ENCODE measurements around the gene TUBB.
A peak's percentile ranks its signal among the peaks of the same experiment; 100 is the strongest.

TUBB gene

DNA sequence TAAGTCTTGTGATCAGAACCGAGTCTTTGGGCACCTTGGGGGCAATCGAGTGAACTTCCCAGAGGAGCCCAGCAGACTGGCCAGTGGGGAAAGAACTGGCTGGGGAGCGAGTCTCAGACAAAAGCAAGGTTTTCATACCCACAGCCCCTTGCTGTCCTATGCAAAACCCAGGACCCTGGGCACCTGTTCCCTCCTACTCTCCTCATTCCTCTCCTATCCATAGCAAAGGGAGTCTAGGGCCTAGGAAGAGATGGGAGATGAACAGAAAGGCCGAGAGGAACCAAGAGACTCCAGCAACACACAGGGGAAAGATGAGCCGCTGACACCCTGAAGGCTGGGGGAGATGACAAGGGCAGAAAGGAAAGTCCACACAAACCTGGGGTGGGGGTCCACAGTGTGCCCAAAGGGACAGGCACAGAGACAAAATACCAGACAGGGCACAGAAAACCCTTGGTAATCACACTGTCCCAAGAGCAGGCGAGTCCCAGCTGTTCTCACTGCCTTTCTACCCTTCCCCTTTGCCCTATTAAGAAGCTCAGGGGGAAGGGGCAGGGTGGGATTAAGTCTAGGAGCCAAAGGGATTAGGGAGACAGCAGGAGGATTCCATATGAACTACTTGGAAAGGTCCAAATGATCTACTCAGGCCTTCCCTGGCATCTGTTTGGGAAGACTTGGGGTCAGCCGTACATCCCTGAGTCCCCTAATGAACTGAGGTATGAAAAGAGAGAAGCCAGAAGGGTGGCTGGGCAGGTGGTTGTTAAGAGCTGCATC, 40.2 kb upstream of the TUBB start:
- CTCF ChIA-PET: interaction anchor here (0.6 to 5.3 kb wide), 6 partner anchors 8 to 50 kb away, joined by 3 to 31 read pairs (median 4); no protein-coding TSS in a partner anchor
- TF ChIP-seq CTCF (conservative IDR thresholded peaks at IDR 0.05; ENCODE audit: low read depth): no peak
- DNase-seq (ENCODE audit: low spot score): no peak
- POLR2A ChIA-PET (ENCODE audit: low non-redundant PET): interaction anchor here (0.7 kb wide), 1 partner anchor 146 kb away, joined by 3 read pairs; no protein-coding TSS in a partner anchor
- H3K27ac ChIP-seq: peak overlapping the region; percentile 97

DNA sequence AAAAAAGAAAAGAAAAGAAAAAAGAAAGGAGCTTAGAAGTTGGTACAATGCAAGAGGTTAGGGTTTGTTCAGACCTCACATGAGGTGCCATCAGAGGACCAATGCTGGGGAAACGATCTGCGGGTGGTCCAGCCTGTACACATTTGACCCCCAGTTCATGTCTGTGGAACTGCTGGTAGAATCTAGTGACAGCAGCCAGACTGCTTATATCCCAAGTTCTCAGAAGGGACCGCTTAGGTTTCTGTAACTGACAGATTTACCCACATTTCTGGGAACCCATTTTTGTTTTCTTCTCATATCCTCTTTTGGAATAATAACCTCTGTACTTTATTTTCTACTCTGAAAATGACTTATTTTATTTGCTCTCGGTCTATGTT, 38.4 kb upstream of the TUBB start:
- POLR2A ChIA-PET (ENCODE audit: low non-redundant PET): no interaction called here
- CTCF ChIA-PET: interaction anchor here (0.6 to 5.3 kb wide), 3 partner anchors 41 to 192 kb away, joined by 5 to 31 read pairs (median 27); no protein-coding TSS in a partner anchor
- no peak for TF ChIP-seq CTCF (conservative IDR thresholded peaks at IDR 0.05; ENCODE audit: low read depth)
- peak overlapping the region; percentile 97 for H3K27ac ChIP-seq
- no peak for DNase-seq (ENCODE audit: low spot score)

DNA sequence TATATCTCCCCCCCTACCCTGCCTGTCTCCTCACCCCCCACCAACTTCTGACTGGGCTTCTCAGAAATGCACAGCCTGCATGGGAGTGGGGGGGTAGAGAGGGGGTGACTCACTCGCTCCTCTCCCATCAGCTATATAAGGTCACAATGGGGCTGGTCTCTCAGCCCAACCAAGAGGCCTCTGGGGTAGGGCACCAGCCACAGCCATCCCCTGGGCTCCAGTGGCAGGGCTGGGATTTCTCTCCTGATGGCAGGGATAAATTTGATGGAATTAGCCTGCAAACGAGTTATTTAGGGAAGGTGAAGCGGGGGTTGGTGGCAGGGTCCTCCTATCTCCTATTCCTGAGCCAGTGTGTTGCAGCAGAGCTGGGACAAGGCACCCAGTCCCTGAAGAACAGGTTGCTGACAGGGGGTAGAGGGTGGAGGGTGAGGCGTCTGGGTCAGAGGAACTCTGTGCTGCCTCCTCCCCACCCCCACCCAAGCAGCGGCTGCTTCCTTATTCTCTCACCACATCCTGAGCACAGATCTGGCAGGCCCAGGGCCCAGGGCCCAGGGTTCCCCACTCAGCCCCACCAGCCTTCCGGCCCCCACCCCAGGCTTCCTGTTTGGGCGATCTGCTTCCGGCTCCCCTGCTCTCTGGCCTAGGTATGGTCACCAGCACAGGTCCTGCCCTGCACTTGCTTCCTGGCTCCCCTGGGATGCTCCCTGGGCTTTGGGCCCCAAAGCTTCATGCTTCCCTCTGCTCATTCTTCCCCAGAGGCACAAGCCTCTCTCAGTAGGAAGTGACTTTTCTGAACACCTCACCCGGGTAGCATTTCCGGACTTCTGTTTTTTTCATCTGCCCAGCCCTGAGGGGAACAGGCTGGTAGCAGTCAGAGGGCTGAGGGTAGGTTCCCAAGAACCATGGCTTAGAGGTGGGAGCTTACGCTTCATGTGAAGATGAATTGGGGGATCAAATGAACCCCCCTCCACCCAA, 37.7 kb upstream of the TUBB start:
- ChIA-PET POLR2A (ENCODE audit: low non-redundant PET) (no interaction called here), CTCF (interaction anchor here (0.7 to 5.3 kb wide), 3 partner anchors 40 to 141 kb away, joined by 3 to 31 read pairs (median 27); no protein-coding TSS in a partner anchor)
- no peak for TF ChIP-seq CTCF (conservative IDR thresholded peaks at IDR 0.05; ENCODE audit: low read depth)
- H3K27ac ChIP-seq: peak overlapping the region; percentile 97
- peak; percentile 68 for DNase-seq (ENCODE audit: low spot score)

GRCh38 chr6:30683183-30683979, 36.8 kb upstream of the TUBB start:
- ChIA-PET POLR2A (ENCODE audit: low non-redundant PET) (no interaction called here), CTCF (interaction anchor here (2.9 kb wide), 1 partner anchor 39 kb away, joined by 12 read pairs; no protein-coding TSS in a partner anchor)
- H3K27ac ChIP-seq: peak overlapping the region; percentile 97
- TF ChIP-seq CTCF (conservative IDR thresholded peaks at IDR 0.05; ENCODE audit: low read depth): no peak
- DNase-seq (ENCODE audit: low spot score): no peak

DNA sequence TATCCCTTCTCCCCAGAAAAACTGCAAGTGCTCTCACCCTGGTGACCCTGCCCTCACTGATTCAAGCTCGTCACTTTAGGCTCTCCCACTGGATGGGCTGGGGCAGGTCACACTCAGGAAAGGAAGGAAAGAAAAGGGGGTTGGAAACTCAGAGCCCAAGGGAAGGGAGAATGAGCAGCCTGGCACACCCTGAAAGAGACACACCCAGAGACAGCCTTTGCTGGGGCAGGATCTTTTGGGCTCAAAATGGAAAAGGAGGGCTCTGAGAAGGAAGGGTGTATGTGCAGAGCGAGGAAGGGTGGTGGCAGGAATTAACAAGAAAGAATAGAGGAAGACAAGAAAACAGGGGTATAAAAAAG, 36.2 kb upstream of the TUBB start:
- CTCF ChIA-PET: interaction anchor here (1.7 to 2.9 kb wide), 2 partner anchors 39 to 47 kb away, joined by 10 to 12 read pairs; no protein-coding TSS in a partner anchor
- peak overlapping the region; percentile 97 for H3K27ac ChIP-seq
- no peak for TF ChIP-seq CTCF (conservative IDR thresholded peaks at IDR 0.05; ENCODE audit: low read depth)
- POLR2A ChIA-PET (ENCODE audit: low non-redundant PET): no interaction called here
- no peak for DNase-seq (ENCODE audit: low spot score)

Measured in RWPE1 (cell line).